Measurements from ENCODE around the gene DYNC1I1. TPM values are rescaled to one million over a fixed set of nuclear protein-coding genes. Genes with fewer than 3 reads are reported as not detected.

The DYNC1I1 gene
- total RNA-seq, 1 donor, result 0.54 TPM

GRCh38 chr7:96005271-96005670 is 232.9 kb downstream of the DYNC1I1 start:
- DNase-seq (ENCODE audit: low read depth in 2 of 3, low spot score in 2 of 3), result no peak

- no peak for DNase-seq (ENCODE audit: low read depth in 2 of 3, low spot score in 2 of 3)
These were observed 236.8 kb downstream of the DYNC1I1 start for GRCh38 chr7:96009148-96009547.

GRCh38 chr7:96013836-96014235 is 241.5 kb downstream of the DYNC1I1 start:
- DNase-seq (ENCODE audit: low read depth in 2 of 3, low spot score in 2 of 3), result no peak

GRCh38 chr7:96014617-96015016 is 242.3 kb downstream of the DYNC1I1 start:
- DNase-seq (ENCODE audit: low read depth in 2 of 3, low spot score in 2 of 3), result no peak

- no peak for DNase-seq (ENCODE audit: low read depth in 2 of 3, low spot score in 2 of 3)
These were observed 243.8 kb downstream of the DYNC1I1 start for GRCh38 chr7:96016056-96016586.

GRCh38 chr7:96016735-96017134 is 244.4 kb downstream of the DYNC1I1 start:
- no peak for DNase-seq (ENCODE audit: low read depth in 2 of 3, low spot score in 2 of 3)

- DNase-seq (ENCODE audit: low read depth in 2 of 3, low spot score in 2 of 3), result no peak
These were observed 245.5 kb downstream of the DYNC1I1 start for GRCh38 chr7:96017877-96018276.

GRCh38 chr7:96021568-96021967 is 249.2 kb downstream of the DYNC1I1 start:
- DNase-seq (ENCODE audit: low read depth in 2 of 3, low spot score in 2 of 3), result no peak

GRCh38 chr7:96023387-96023786 is 251.0 kb downstream of the DYNC1I1 start:
- no peak for DNase-seq (ENCODE audit: low read depth in 2 of 3, low spot score in 2 of 3)

GRCh38 chr7:96026010-96026409 is 253.7 kb downstream of the DYNC1I1 start:
- no peak for DNase-seq (ENCODE audit: low read depth in 2 of 3, low spot score in 2 of 3)

GRCh38 chr7:96026611-96027010 is 254.3 kb downstream of the DYNC1I1 start:
- DNase-seq (ENCODE audit: low read depth in 2 of 3, low spot score in 2 of 3), result no peak

- DNase-seq (ENCODE audit: low read depth in 2 of 3, low spot score in 2 of 3), result no peak
These were observed 256.4 kb downstream of the DYNC1I1 start for GRCh38 chr7:96028729-96029128.

GRCh38 chr7:96033009-96033598 is 260.8 kb downstream of the DYNC1I1 start:
- DNase-seq (ENCODE audit: low read depth in 2 of 3, low spot score in 2 of 3), result no peak

- no peak for DNase-seq (ENCODE audit: low read depth in 2 of 3, low spot score in 2 of 3)
These were observed 262.8 kb downstream of the DYNC1I1 start for GRCh38 chr7:96034940-96035727.

- no peak for DNase-seq (ENCODE audit: low read depth in 2 of 3, low spot score in 2 of 3)
These were observed 268.0 kb downstream of the DYNC1I1 start for GRCh38 chr7:96040250-96040772.

GRCh38 chr7:96041171-96041570 is 268.8 kb downstream of the DYNC1I1 start:
- DNase-seq (ENCODE audit: low read depth in 2 of 3, low spot score in 2 of 3), result no peak

GRCh38 chr7:96045181-96045580 is 272.8 kb downstream of the DYNC1I1 start:
- DNase-seq (ENCODE audit: low read depth in 2 of 3, low spot score in 2 of 3), result no peak

- DNase-seq (ENCODE audit: low read depth in 2 of 3, low spot score in 2 of 3), result no peak
These were observed 273.6 kb downstream of the DYNC1I1 start for GRCh38 chr7:96045919-96046318.

GRCh38 chr7:96052289-96052688 is 279.9 kb downstream of the DYNC1I1 start:
- DNase-seq (ENCODE audit: low read depth in 2 of 3, low spot score in 2 of 3), result no peak

GRCh38 chr7:96052860-96053470 is 280.6 kb downstream of the DYNC1I1 start:
- no peak for DNase-seq (ENCODE audit: low read depth in 2 of 3, low spot score in 2 of 3)

- DNase-seq (ENCODE audit: low read depth in 2 of 3, low spot score in 2 of 3), result no peak
These were observed 283.4 kb downstream of the DYNC1I1 start for GRCh38 chr7:96055717-96056116.

All from hematopoietic multipotent progenitor cell (in vitro differentiated cells).